OCI-LY3 (cell line): ENCODE measurements around the gene CDC42EP1.

Experiments
- H2AFZ ChIP-seq: fragments of 200-600, 300-600 bp; shearing (Covaris generic); 2 replicates; pipeline ENCODE4 v1.6.0; 2014; ENCODE audit warnings: antibody characterized with exemption, low read depth, low read length
- H3K27ac ChIP-seq: fragments of 200-600, 300-600 bp; sonication (generic); 2 replicates; pipeline ENCODE4 v1.5.1; 2014; ENCODE audit warnings: mild to moderate bottlenecking, low read length, moderate library complexity, mixed read lengths
- H3K27me3 ChIP-seq: fragments of 200-600, 300-600 bp; sonication (generic); 2 replicates; pipeline ENCODE4 v1.6.1; 2014; ENCODE audit warnings: low read depth, low read length, mixed read lengths
- H3K36me3 ChIP-seq: fragments of 200-600, 300-600 bp; sonication (generic); replicated peaks from 2 replicates; pipeline ENCODE3; 2014; ENCODE audit warnings: low read depth, low read length, mixed read lengths
- H3K4me1 ChIP-seq: fragments of 300-600, 200-600 bp; sonication (generic); 2 replicates; pipeline ENCODE4 v1.6.1; 2014; ENCODE audit warnings: low read length, mixed read lengths
- H3K4me2 ChIP-seq: fragments of 200-600, 300-600 bp; sonication (generic); 2 replicates; pipeline ENCODE4 v1.6.1; 2014; ENCODE audit warnings: low read length, mixed read lengths
- H3K4me3 ChIP-seq: fragments of 300-600, 200-600 bp; sonication (generic); 2 replicates; pipeline ENCODE4 v1.5.1; 2014; ENCODE audit warnings: antibody characterized with exemption, mild to moderate bottlenecking, low read length, moderate library complexity
- H3K79me2 ChIP-seq: fragments of 300-600, 200-600 bp; shearing (Covaris generic); 2 replicates; pipeline ENCODE4 v1.6.1; 2014; ENCODE audit warnings: mild to moderate bottlenecking, low read length, mixed read lengths
- H3K9ac ChIP-seq: fragments of 300-600, 200-600 bp; shearing (Covaris generic); 2 replicates; pipeline ENCODE4 v1.6.0; 2014; ENCODE audit warnings: mild to moderate bottlenecking, low read length, moderate library complexity
- H3K9me3 ChIP-seq: fragments of 200-600, 300-600 bp; shearing (Covaris generic); 2 replicates; pipeline ENCODE4 v1.6.1; 2014; ENCODE audit warnings: low read length, mixed read lengths; ENCODE audit not compliant: insufficient read depth
- H4K20me1 ChIP-seq: fragments of 200-600, 300-600 bp; sonication (generic); 2 replicates; pipeline ENCODE4 v1.6.1; 2016; ENCODE audit warnings: low read length, mixed read lengths; ENCODE audit not compliant: insufficient read depth
- EZH2phosphoT487 ChIP-seq: fragments of 200-600 bp; shearing (Covaris generic); IDR thresholded peaks from 2 replicates; pipeline ENCODE4 v1.6.1; 2018; ENCODE audit warnings: antibody characterized with exemption, mixed run types, low read depth
- TF ChIP-seq, protein P1 (sequence below): fragments of 200-600, 300-600 bp; sonication (generic); IDR thresholded peaks from 2 replicates; pipeline ENCODE4 v1.5.1; 2014; ENCODE audit warnings: antibody characterized with exemption, low read length, low read depth

Gene CDC42EP1

DNA sequence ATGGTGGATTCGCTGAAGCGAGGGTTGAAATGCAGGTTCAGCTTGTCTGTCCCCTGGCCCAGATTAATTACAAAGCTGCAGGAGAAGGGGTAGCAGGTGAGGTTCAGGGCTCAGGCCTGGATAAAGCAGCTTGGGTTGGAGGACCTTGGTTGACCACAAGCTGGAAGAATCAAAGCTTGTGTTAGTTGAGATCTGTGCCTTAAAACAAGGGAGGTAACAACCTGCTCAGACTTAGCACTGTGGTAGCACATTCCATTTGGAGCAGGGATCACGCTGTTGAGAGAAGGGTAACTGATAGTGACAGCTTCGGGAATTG lies 10.3 kb downstream of the CDC42EP1 start:
- TF ChIP-seq, protein P1, sequence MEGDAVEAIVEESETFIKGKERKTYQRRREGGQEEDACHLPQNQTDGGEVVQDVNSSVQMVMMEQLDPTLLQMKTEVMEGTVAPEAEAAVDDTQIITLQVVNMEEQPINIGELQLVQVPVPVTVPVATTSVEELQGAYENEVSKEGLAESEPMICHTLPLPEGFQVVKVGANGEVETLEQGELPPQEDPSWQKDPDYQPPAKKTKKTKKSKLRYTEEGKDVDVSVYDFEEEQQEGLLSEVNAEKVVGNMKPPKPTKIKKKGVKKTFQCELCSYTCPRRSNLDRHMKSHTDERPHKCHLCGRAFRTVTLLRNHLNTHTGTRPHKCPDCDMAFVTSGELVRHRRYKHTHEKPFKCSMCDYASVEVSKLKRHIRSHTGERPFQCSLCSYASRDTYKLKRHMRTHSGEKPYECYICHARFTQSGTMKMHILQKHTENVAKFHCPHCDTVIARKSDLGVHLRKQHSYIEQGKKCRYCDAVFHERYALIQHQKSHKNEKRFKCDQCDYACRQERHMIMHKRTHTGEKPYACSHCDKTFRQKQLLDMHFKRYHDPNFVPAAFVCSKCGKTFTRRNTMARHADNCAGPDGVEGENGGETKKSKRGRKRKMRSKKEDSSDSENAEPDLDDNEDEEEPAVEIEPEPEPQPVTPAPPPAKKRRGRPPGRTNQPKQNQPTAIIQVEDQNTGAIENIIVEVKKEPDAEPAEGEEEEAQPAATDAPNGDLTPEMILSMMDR, result no peak
- no peak for TF ChIP-seq EZH2phosphoT487
- H3K4me1 ChIP-seq, result peaks cover 25% of the 10 kb centered on the region
- H3K79me2 ChIP-seq, result no peaks in the 10 kb centered on the region
- H3K9me3 ChIP-seq, result no peaks in the 10 kb centered on the region
- H3K9ac ChIP-seq, result no peak overlapping the region
- H3K36me3 ChIP-seq, result no peaks in the 10 kb centered on the region
- H3K4me2 ChIP-seq, result no peak overlapping the region
- H3K27ac ChIP-seq, result no peak overlapping the region
- H2AFZ ChIP-seq, result no peak overlapping the region
- H4K20me1 ChIP-seq, result no peaks in the 10 kb centered on the region
- H3K4me3 ChIP-seq, result no peak overlapping the region
- H3K27me3 ChIP-seq, result peaks cover 9% of the 10 kb centered on the region

DNA sequence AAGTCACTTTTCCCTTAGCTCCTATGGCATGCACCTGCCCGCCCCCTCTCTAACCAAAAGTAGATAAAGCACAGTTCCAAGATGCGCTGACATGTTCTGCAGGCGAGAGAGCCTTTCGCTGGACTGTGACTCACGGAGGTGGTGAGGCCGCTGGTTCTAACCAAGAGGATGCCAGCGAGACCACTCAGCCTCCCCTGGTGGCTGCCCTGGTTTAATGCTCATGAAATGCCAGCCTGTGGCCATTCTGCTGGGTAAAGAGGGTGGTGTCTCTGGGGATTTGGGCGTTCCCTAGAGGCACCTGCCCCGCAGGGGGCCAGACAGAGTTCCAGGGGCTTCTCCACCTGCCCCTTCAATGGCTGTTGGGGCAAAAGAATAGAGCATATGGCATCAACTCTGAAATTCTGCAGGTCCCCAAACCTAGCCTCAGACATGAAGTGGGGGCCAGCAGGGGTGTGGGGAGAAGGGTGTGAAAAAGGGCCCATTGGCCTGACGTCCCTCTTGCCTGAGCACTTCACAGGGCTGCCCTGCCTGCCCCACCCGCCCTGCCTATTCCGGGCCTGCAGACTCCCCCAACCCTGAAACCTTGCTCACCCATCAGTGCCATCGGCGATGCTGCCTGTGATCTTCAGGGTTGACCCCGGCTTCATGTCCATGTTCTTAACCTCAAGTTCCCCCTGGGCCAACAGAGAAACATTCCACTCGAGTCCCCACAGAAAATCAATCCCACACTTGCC lies 11.1 kb downstream of the CDC42EP1 start:
- Histone ChIP-seq H3K36me3 (no peaks in the 10 kb centered on the region), H3K79me2 (no peaks in the 10 kb centered on the region), H3K4me2 (no peak overlapping the region), H3K27ac (no peak overlapping the region), H3K4me3 (no peak overlapping the region), H2AFZ (no peak overlapping the region), H3K27me3 (peaks cover 6% of the 10 kb centered on the region; the same call in 1 of the 2 replicates), H3K4me1 (peaks cover 25% of the 10 kb centered on the region), H4K20me1 (no peaks in the 10 kb centered on the region), H3K9me3 (no peaks in the 10 kb centered on the region), H3K9ac (no peak overlapping the region)
- no peak for TF ChIP-seq EZH2phosphoT487
- TF ChIP-seq, protein P1, result no peak; the same call in 1 of the 2 replicates

DNA sequence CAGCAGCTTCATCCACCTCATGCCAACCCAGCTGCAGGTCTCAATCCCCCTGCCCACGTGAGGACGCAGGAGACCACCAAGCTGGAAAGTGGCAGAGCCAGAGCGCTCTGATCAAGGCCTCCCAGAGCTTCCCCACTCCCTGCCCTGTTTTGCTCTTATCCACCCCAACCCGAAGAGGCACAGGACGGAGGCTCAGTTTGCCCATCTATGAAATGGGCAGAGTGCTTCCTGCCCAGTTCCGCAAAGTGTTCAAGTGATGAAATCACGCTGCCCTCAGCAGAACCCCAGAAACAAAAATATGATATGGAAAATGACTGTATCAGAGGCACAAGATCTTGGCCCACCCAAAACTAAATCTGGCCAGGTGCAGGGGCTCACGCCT lies 11.7 kb downstream of the CDC42EP1 start:
- no peaks in the 10 kb centered on the region for H3K36me3 ChIP-seq
- no peak overlapping the region for H3K9ac ChIP-seq
- H3K79me2 ChIP-seq, result no peaks in the 10 kb centered on the region
- no peak overlapping the region for H3K4me2 ChIP-seq
- no peaks in the 10 kb centered on the region for H3K9me3 ChIP-seq
- no peaks in the 10 kb centered on the region for H4K20me1 ChIP-seq
- H3K27me3 ChIP-seq, result peaks cover 6% of the 10 kb centered on the region; the same call in 1 of the 2 replicates
- no peak overlapping the region for H3K27ac ChIP-seq
- TF ChIP-seq, protein P1, result no peak
- TF ChIP-seq EZH2phosphoT487, result no peak
- H2AFZ ChIP-seq, result no peak overlapping the region
- no peak overlapping the region for H3K4me3 ChIP-seq
- peaks cover 23% of the 10 kb centered on the region for H3K4me1 ChIP-seq

DNA sequence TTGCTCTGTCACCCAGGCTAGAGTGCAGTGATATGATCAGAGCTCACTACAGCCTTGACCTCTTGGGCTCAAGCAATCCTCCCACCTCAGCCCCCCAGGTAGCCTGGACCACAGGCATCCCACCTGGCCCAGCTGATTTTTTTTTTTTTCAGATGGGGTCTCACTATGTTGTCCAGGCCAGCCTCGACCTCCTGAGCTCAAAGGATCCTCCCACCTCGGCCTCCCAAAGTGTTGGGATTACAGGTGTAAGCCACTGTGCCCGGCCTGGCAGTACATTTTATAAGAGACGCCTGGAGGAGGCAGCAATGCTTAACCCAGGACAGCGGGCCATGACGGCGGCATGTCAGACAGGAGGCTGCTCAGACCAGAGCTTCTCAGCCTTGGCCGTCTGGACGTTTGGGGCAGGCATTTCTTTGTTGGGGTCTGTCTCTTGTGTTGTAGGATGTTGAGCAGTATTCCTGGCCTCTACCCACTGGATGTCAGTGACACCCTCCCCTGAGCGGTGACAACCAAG lies 15.3 kb downstream of the CDC42EP1 start:
- TF ChIP-seq EZH2phosphoT487, result no peak
- TF ChIP-seq, protein P1, result no peak
- no peak overlapping the region for H3K4me2 ChIP-seq
- no peak overlapping the region for H3K9ac ChIP-seq
- no peak overlapping the region for H2AFZ ChIP-seq
- H4K20me1 ChIP-seq, result no peaks in the 10 kb centered on the region
- no peaks in the 10 kb centered on the region for H3K9me3 ChIP-seq
- no peaks in the 10 kb centered on the region for H3K36me3 ChIP-seq
- peaks cover 9% of the 10 kb centered on the region for H3K27me3 ChIP-seq
- H3K4me3 ChIP-seq, result no peak overlapping the region
- peaks cover 16% of the 10 kb centered on the region for H3K4me1 ChIP-seq
- no peaks in the 10 kb centered on the region for H3K79me2 ChIP-seq
- no peak overlapping the region for H3K27ac ChIP-seq
